Measurements from ENCODE around the gene GPR63.

Gene GPR63

DNA sequence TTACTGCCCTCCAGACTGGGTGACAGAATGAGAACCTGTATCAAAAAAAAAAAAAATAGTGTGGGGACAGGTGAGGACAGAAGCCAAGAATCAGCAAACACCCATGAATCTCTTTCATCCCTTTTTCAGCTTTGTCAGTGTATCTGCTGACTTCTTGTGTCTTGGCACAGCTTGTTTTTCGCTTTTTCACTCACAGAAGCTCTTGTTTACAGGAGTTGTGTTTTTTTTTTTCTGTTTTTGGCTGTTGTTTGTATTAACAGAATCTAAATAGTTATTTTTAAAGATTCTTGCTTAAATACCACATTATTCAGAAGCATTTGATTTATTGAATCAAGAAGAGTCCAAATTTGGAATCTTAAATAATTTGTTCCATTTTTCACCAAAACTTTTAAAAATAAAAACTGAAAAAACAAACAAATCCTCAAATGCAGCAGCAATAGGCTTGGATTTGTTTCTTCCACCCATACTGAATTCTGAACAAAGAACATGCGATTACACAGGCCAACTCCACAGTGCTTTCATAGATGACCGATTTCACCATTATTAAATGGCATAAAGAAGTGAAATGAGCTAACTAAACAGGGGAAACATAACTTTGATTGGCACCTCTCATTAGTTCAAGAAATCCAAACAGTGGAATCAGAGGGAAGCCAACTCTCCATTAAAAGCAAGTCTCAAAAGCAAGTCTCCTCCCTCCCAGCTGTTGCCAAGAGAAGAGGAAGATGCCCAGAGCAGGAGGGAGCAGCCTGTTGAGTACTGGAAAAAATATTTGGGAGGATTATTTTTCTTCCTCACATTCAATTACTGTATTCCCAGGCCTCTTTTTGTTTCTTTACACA, 27.2 kb upstream of the GPR63 start:
- TF ChIP-seq, protein P1, sequence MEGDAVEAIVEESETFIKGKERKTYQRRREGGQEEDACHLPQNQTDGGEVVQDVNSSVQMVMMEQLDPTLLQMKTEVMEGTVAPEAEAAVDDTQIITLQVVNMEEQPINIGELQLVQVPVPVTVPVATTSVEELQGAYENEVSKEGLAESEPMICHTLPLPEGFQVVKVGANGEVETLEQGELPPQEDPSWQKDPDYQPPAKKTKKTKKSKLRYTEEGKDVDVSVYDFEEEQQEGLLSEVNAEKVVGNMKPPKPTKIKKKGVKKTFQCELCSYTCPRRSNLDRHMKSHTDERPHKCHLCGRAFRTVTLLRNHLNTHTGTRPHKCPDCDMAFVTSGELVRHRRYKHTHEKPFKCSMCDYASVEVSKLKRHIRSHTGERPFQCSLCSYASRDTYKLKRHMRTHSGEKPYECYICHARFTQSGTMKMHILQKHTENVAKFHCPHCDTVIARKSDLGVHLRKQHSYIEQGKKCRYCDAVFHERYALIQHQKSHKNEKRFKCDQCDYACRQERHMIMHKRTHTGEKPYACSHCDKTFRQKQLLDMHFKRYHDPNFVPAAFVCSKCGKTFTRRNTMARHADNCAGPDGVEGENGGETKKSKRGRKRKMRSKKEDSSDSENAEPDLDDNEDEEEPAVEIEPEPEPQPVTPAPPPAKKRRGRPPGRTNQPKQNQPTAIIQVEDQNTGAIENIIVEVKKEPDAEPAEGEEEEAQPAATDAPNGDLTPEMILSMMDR (IDR thresholded peaks at IDR 0.05; ENCODE audit: insufficient read depth, low read depth, low read length, missing control alignments), result no peak
- H3K4me3 ChIP-seq (ENCODE audit: low read depth, low read length), result no peak overlapping the region
- DNase-seq (ENCODE audit: low read depth), result no peak

DNA sequence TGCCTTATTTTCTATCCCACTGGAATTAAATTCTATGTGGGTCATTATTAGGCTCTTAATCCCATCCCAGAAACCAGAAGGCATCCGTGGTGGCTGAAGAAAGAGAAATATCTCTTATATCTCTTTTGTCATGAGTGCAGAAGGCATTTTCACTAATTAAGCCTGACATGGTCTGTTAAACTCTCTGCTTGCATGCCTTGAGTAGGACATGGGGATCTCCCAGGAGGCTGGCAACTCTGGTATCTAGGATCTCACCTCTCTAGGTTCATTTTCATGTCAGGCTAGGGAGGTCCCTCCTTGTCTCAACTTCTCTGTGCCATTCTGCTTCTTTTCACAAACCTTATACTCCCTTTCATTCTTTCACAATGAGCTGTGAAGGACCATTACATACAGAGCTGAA, 25.3 kb upstream of the GPR63 start:
- TF ChIP-seq, protein P1 (IDR thresholded peaks at IDR 0.05; ENCODE audit: insufficient read depth, low read depth, low read length, missing control alignments), result no peak
- no peak overlapping the region for H3K4me3 ChIP-seq (ENCODE audit: low read depth, low read length)
- peak; percentile 7 for DNase-seq (ENCODE audit: low read depth)

DNA sequence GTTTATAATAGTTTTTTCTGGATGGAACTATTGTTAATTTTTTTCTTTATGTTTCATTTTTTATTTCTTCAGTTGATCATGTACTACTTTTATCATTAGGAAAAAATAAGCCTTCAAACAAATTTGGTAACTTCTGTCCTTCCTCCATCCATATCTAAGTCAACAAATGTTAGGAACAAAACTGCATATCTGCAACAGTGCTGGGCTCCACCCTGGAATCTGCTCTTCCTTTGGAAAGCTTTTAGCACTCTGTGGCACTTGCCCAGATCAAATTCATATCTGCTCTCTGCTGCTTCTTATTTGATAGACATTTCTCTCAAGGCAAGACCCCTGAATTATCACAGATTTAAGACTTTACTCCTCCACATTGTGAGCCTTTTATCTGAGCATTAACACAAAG, 24.3 kb upstream of the GPR63 start:
- DNase-seq (ENCODE audit: low read depth), result no peak
- H3K4me3 ChIP-seq (ENCODE audit: low read depth, low read length), result no peak overlapping the region
- TF ChIP-seq, protein P1 (IDR thresholded peaks at IDR 0.05; ENCODE audit: insufficient read depth, low read depth, low read length, missing control alignments), result no peak

DNA sequence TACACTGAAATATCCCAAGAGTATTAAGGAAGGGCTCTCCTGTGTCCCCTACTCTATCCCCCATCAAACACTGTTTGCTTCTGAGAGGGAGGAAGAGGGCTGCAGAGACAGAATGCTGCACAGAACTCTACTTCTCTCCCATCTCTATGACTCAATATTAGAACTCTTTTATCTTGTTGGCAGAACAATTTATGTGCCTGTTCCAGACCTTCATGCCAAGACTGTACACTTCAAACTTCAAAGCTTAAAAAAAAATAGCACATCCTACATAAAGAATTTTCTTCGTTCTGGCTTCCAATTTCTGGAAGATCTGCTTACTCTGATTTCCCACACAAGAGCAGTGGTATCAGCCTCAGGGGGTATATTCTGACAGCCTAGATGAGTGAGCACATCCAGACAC, 19.6 kb upstream of the GPR63 start:
- no peak overlapping the region for H3K4me3 ChIP-seq (ENCODE audit: low read depth, low read length)
- DNase-seq (ENCODE audit: low read depth), result no peak
- TF ChIP-seq, protein P1 (IDR thresholded peaks at IDR 0.05; ENCODE audit: insufficient read depth, low read depth, low read length, missing control alignments), result no peak

DNA sequence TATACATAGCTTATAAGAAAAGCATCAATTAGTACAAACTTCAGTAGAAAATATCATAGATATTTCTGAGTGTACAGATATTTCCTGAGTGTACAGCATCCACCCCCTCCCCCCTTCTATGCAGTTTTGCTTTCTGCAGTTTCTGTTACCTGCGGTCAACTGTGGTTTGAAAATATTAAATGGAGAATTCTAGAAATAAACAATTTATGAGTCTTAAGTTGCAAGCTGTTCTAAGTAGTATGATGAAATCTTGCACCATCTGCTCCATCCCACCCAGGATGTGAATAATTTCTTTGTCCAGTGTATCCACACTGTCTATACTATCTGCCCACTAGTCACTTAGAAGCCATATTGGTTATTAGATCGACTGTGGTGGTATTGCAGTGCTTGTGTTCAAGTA, 15.8 kb upstream of the GPR63 start:
- DNase-seq (ENCODE audit: low read depth), result peak; percentile 40
- TF ChIP-seq, protein P1 (IDR thresholded peaks at IDR 0.05; ENCODE audit: insufficient read depth, low read depth, low read length, missing control alignments), result no peak
- H3K4me3 ChIP-seq (ENCODE audit: low read depth, low read length), result no peak overlapping the region

DNA sequence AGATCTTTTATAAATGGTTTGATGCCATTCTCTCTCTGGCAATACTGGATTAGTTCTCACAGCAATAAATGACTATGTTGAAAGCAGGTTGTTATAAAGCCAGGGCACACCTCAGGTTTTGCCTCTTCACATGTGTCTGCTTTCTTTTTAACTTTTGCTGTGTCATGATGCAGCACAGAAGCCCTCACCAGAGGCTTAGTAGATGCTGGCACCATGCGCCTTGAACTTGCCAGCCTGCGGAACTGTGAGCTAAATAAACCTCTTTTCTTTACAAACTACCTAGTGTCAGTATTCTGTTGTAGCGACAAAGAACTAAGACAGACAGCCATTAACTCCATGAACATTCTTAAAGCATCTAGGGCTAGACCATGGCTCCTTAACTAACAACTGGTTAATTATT, 15.3 kb upstream of the GPR63 start:
- TF ChIP-seq, protein P1 (IDR thresholded peaks at IDR 0.05; ENCODE audit: insufficient read depth, low read depth, low read length, missing control alignments), result no peak
- H3K4me3 ChIP-seq (ENCODE audit: low read depth, low read length), result no peak overlapping the region
- no peak for DNase-seq (ENCODE audit: low read depth)

DNA sequence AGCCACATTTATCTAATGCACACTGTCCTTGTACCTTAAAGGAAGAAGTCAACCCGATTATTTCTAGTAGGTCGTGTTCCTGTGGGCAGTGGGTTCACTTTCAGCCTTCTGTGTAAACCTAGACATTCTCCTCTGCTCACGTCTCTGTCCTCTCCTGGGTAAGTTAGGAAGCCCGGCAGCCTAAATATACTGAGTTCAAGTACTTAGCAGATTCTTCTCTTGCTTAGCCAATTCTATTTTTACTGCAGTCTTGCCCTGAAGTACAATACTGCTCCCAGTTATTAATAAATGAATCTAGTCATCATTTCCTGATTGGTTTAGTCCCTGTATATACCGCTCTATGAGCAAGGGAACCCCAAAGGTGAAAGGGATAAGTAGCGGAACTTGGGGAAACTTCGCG, 14.6 kb upstream of the GPR63 start:
- no peak overlapping the region for H3K4me3 ChIP-seq (ENCODE audit: low read depth, low read length)
- DNase-seq (ENCODE audit: low read depth), result no peak
- TF ChIP-seq, protein P1 (IDR thresholded peaks at IDR 0.05; ENCODE audit: insufficient read depth, low read depth, low read length, missing control alignments), result no peak
